Measurements from ENCODE around the gene LRRC37A3. TPM values are rescaled to one million over a fixed set of nuclear protein-coding genes. Genes with fewer than 3 reads are reported as not detected.
"Not testable (repeated sequence)": the region's sequence is repeated elsewhere in the genome, so short reads cannot be mapped to it uniquely, and the experiment has no call there.

The LRRC37A3 gene
- total and polyA plus RNA-seq, 2 of the 13 experiments (the other 11 are each of a cell fraction or from before 2014, with no cell fraction given), result 0.62 to 1.1 TPM

DNA sequence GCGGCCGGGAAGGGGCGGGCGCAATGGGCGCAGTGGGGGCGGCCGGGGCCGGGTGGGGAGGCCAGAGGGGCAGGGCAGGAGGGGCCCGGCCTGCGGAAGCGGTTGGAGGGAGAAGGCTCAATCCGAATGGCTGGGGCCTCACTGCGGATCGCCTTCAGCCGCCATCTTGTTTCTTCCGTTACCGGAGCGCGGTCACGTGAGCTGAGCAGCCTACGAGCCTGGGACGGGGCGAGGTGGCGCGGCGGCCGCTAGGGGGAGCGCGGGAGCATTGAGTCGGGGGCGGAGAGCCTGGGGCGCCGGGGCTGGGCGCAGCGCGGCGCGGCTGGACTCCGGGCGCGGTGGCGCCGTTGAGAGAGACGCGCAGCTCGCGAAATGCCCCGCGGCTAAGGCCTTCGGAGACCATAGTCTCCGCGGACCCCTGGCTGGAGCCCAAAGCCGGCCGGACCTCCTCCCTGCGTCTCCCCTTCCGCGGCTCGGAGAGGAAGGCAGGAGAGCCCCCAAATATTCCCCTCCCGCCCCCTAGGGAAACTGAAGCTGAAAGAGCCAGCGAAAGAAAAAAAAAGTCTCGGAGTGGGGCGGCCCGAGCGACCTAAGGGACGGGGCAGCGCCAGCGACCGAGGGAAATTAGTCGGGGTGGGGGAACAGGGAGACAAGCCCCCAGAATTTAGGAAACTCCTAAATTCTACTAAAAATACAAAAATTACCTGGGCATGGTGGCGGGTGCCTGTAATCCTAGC, at the start of gene LRRC37A3 (continued):
- TF ChIP-seq, protein P1, sequence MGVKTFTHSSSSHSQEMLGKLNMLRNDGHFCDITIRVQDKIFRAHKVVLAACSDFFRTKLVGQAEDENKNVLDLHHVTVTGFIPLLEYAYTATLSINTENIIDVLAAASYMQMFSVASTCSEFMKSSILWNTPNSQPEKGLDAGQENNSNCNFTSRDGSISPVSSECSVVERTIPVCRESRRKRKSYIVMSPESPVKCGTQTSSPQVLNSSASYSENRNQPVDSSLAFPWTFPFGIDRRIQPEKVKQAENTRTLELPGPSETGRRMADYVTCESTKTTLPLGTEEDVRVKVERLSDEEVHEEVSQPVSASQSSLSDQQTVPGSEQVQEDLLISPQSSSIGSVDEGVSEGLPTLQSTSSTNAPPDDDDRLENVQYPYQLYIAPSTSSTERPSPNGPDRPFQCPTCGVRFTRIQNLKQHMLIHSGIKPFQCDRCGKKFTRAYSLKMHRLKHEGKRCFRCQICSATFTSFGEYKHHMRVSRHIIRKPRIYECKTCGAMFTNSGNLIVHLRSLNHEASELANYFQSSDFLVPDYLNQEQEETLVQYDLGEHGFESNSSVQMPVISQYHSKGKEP (CRISPR knock-in tag; IDR thresholded peaks at IDR 0.05), result peak; percentile 57; the same call in 1 of the 2 replicates
- TF ChIP-seq NCOA2 (CRISPR knock-in tag; IDR thresholded peaks at IDR 0.05), result peak; percentile 46
- peak; percentile 31; the same call in 1 of the 2 replicates for TF ChIP-seq KLF15 (CRISPR knock-in tag; IDR thresholded peaks at IDR 0.05; ENCODE audit: borderline replicate concordance)
- TF ChIP-seq ZNF879 (CRISPR knock-in tag; IDR thresholded peaks at IDR 0.05), result peak; percentile 81; the same call in 1 of the 2 replicates
- peak; percentile 30; the same call in 1 of the 2 replicates for TF ChIP-seq HDAC2 (CRISPR knock-in tag; IDR thresholded peaks at IDR 0.05)
- peak; percentile 84 for TF ChIP-seq ZHX2 (IDR thresholded peaks at IDR 0.05; ENCODE audit: low read depth)
- TF ChIP-seq ZHX2 (CRISPR knock-in tag; IDR thresholded peaks at IDR 0.05; ENCODE audit: borderline replicate concordance), result not testable (repeated sequence)
- 0 out of 2 replicates have a peak, but pooled peaks have one; percentile 39 for TF ChIP-seq PHF21A (CRISPR knock-in tag; IDR thresholded peaks at IDR 0.05)
- TF ChIP-seq ZNF503 (CRISPR knock-in tag; IDR thresholded peaks at IDR 0.05), result peak; percentile 75; the same call in 1 of the 2 replicates
- TF ChIP-seq, protein P2, sequence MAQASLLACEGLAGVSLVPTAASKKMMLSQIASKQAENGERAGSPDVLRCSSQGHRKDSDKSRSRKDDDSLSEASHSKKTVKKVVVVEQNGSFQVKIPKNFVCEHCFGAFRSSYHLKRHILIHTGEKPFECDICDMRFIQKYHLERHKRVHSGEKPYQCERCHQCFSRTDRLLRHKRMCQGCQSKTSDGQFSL (CRISPR knock-in tag; IDR thresholded peaks at IDR 0.05), result 0 out of 2 replicates have a peak, but pooled peaks have one; percentile 57
- peak; percentile 61; the same call in 1 of the 2 replicates for TF ChIP-seq EEA1 (CRISPR knock-in tag; IDR thresholded peaks at IDR 0.05; ENCODE audit: borderline replicate concordance)
- TF ChIP-seq ZSCAN9 (CRISPR knock-in tag; IDR thresholded peaks at IDR 0.05; ENCODE audit: borderline replicate concordance), result peak; percentile 73
- peak; percentile 68; the same call in 1 of the 2 replicates for TF ChIP-seq MTF1 (CRISPR knock-in tag; IDR thresholded peaks at IDR 0.05)
- TF ChIP-seq ZNF687 (CRISPR knock-in tag; IDR thresholded peaks at IDR 0.05), result peak; percentile 89

Data from HepG2 (cell line).